HG02623 (cell line): ENCODE data around the gene TNS3.

Experiments used
- ATAC-seq: cut with Tn5 transposase; IDR thresholded peaks from one replicate; pipeline ENCODE4 v1.9.1; 2021; ENCODE audit warnings: moderate library complexity; ENCODE audit not compliant: unreplicated experiment

TNS3 gene

GRCh38 chr7:47356261-47356660, 225.7 kb downstream of the TNS3 start:
- ATAC-seq = no peak

GRCh38 chr7:47355684-47356083, 226.2 kb downstream of the TNS3 start:
- no peak for ATAC-seq

- ATAC-seq = no peak
Observed at GRCh38 chr7:47354831-47355541, 226.9 kb downstream of the TNS3 start.

- no peak for ATAC-seq
Observed at GRCh38 chr7:47354071-47354470, 227.8 kb downstream of the TNS3 start.

GRCh38 chr7:47352394-47352968, 229.4 kb downstream of the TNS3 start:
- ATAC-seq = no peak

GRCh38 chr7:47351233-47352154, 230.4 kb downstream of the TNS3 start:
- no peak for ATAC-seq

GRCh38 chr7:47350425-47350824, 231.5 kb downstream of the TNS3 start:
- ATAC-seq = no peak

GRCh38 chr7:47349401-47349800, 232.5 kb downstream of the TNS3 start:
- no peak for ATAC-seq

- ATAC-seq = no peak
Observed at GRCh38 chr7:47347816-47348385, 234.0 kb downstream of the TNS3 start.

- no peak for ATAC-seq
Observed at GRCh38 chr7:47347346-47347745, 234.6 kb downstream of the TNS3 start.

- no peak for ATAC-seq
Observed at GRCh38 chr7:47346377-47346914, 235.5 kb downstream of the TNS3 start.

GRCh38 chr7:47345857-47346298, 236.0 kb downstream of the TNS3 start:
- no peak for ATAC-seq

GRCh38 chr7:47344171-47344955, 237.5 kb downstream of the TNS3 start:
- no peak for ATAC-seq

GRCh38 chr7:47343061-47343455, 238.9 kb downstream of the TNS3 start:
- no peak for ATAC-seq

- no peak for ATAC-seq
Observed at GRCh38 chr7:47342296-47343060, 239.4 kb downstream of the TNS3 start.

- no peak for ATAC-seq
Observed at GRCh38 chr7:47340517-47340916, 241.4 kb downstream of the TNS3 start.

GRCh38 chr7:47338026-47338425, 243.9 kb downstream of the TNS3 start:
- no peak for ATAC-seq

- no peak for ATAC-seq
Observed at GRCh38 chr7:47337531-47337930, 244.4 kb downstream of the TNS3 start.
